NCI-H1092 treated with DMSO at 0.1 percent for 48 hours (cell line): ENCODE measurements around the gene ASPDH.

Experiments used
- DNase-seq: peaks from one replicate; lab custom pipeline; 2025; lab: John Stamatoyannopoulos, UW

ASPDH gene

GRCh38 chr19:50514346-50515167, 844 bp upstream of the ASPDH start:
- DNase-seq: peak; percentile 72

GRCh38 chr19:50512999-50513745, 541 bp downstream of the ASPDH start:
- no peak for DNase-seq

DNA sequence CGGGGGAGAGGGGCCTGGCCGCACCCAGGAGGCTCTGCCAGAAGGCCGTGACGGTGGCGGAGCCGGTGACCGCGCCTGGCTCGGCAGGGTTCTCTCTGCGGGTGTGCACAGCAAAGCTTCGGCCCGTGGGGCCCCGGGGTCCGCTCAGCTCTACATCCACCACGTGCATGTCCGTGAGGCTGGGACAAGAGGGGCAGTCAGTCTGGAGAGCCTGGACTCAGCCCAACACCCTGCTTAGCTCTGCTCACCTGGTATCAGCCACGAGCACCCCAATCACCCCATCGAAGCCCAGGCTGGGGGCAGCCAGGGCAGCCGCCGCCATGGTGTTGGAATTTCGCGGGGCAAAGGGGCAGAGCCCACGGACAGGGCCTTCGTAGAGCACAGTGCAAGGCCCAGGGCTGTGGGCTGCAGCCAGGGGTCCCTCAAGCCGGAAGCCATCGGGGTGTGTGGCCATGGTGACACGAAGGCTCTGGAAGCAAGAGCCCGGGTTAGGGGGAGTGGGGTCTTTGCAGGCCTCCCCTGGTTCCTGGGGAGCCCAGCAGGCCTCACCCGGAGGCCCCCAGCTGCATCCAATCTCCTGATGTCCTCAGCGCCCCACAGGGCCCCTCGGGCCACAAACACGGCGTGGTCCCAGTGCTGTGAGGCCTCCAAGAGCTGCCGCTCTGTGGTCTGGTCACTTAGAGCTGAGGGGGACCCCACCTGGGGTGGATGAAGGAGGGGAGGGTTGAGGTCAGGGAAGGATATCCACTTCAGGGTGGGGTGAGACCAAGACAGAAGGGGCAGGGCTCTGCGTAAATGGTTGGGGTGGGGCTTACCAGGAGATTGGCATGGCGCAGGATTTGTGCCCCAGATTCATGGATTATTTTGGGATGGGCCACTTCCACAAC, 1.4 kb downstream of the ASPDH start:
- no peak for DNase-seq

- DNase-seq: peak; percentile 91
Observed at GRCh38 chr19:50511069-50511822, 2.5 kb downstream of the ASPDH start, which contains the start of gene JOSD2. Gene JOSD2 (minus strand): TSS chr19:50511191. CDS start chr19:50510431, 760 bp downstream.

DNA sequence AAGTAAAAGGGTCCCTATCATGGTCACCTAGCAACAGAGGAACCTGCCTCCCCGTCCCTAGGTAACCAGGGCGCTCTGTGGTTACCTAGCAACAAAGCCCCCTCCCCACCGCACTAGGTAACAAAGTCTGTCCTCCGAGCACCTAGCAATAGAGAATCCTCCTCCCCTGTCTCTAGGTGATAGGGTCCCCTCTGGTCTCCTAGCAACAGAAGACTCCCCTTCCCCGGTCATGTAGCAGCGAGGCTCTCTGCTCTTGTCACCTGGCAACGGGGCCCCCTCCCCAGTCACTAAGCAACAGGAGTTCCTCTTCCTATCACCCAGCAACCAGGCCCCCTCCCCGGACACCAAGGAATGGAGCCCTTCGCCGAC, 3.0 kb downstream of the ASPDH start:
- DNase-seq: peak; percentile 89

- DNase-seq: no peak
Observed at GRCh38 chr19:50510121-50510670, 3.5 kb downstream of the ASPDH start.

GRCh38 chr19:50509366-50509765, 4.3 kb downstream of the ASPDH start:
- no peak for DNase-seq

DNA sequence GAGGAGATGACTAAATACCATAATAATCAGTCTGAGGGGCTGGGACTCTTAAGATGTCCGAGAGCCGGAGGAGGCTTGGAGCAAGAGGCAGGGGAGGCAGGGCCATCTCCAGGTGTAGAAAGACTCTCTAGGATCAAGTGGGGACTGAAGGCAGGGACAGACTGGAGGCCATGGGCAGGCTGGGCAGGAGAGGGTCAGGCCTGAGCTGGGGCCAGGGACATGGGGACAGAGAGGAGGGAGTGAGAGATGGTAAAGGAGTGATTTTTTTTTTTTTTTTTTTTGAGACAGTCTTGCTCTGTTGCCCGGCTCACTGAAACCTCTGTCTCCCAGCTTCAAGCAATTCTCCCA, 4.9 kb downstream of the ASPDH start:
- DNase-seq: no peak

- DNase-seq: no peak
Observed at GRCh38 chr19:50507376-50507775, 6.3 kb downstream of the ASPDH start.

DNA sequence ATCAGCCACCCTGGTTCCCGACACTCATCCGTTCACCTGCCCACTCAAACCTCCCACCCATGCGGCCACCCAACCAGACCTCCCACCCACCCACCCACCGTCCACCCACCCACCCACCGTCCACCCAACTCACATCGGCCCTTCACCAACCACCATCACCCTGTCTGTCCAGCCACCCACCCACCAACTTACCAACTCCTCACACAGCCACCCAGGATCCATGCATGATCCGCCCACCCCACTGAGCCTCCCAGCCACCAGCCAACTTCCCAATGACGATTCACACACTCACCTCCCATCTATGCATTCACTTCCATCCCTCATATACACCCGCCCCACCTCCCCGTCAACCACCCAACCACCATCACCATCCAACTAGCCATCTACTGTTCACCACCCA, 7.0 kb downstream of the ASPDH start:
- DNase-seq: no peak

- DNase-seq: no peak
Observed at GRCh38 chr19:50505856-50506611, 7.7 kb downstream of the ASPDH start.

DNA sequence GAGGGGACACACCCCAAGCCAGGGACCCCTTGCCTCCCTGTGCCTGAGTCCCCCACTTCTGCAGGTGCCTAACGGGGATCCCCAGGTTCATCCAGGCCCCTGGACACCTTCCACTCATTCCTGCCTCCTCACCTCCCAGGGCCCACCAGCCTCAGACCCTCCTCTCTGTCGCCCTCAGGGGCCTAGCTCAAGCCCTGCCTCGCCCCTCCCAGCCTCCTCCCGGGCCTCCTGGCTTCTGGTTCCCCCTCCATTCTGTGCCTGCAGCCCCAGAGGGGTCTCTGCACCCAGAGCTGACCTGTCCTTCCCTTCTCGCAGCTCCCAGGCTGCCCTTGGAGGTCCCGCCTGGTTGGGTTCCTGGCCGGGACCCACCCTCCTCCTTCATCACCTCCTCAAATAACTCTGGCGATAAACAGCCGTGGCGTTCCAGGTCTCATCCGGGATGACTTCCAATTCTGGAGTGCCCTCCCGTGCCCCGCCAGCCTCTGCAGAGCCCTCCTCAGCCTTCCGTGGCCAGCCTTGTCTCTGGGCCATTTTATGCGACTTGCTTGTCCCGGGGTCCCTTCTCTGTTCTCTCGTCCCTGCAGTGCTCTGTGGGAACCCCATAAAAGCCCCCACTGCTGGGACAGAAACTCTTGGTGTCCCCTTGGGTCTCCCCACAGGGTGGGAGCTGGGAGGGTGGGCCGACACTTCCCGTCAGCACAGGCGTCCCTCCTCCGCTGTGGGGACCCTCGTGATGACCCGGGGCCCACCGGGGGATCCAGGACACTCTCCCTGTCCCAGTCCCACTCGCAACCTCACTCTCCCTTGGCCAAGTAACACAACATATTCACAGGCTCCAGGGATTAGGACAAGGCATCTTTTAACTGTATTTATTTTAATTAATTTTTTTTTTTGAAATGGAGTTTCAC, 11.9 kb downstream of the ASPDH start:
- no peak for DNase-seq

DNA sequence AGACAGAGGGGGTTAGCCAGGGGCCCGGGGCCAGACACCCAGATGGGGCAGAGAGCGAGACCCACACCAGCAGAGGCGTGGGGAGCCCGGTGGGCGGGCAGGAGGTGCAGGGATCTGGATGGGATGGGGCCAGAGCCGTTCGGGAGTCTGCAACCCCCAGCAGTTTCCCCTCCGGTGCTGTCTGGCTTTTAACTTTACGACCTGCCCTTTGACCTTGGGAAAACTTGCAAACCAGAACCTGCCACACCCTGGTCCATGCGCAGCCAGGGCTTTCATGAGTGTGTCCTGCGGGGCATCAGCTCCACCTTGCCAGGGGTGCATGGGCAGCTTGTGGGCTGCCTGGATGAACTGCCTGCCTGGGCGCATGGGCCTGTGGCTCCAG, 12.5 kb downstream of the ASPDH start:
- DNase-seq: no peak

GRCh38 chr19:50500753-50501151, 13.0 kb downstream of the ASPDH start:
- DNase-seq: no peak

GRCh38 chr19:50500060-50500752, 13.5 kb downstream of the ASPDH start:
- peak; percentile 14 for DNase-seq

- DNase-seq: no peak
Observed at GRCh38 chr19:50498219-50499056, 15.3 kb downstream of the ASPDH start.

- DNase-seq: no peak
Observed at GRCh38 chr19:50497022-50497405, 16.7 kb downstream of the ASPDH start.
